Esophagus muscularis mucosa (tissue), 4 donors: ENCODE results near the gene TBX3. TPM values are rescaled to one million over a fixed set of nuclear protein-coding genes. Genes with fewer than 3 reads are reported as not detected.

Experiments used
- DNase-seq: peaks from one replicate; pipeline ENCODE4 v3.0.0-alpha.2; 2017; ENCODE audit errors: extremely low spot score
- H3K27ac ChIP-seq, 4 donors: fragments of 200-600 bp; sonication (generic); replicated peaks in 1 of 4; 1 replicate in 3 of 4; 2 replicates in 1 of 4; pipeline ENCODE4 v1.5.1; 2016 to 2019; ENCODE audit warnings: mild to moderate bottlenecking in 1 of 4
- H3K27me3 ChIP-seq, 4 donors: fragments of 200-600 bp; sonication (generic); one replicate each; pipeline versions ENCODE4 v1.5.1 to v1.6.0; 2016 to 2019
- H3K36me3 ChIP-seq, 4 donors: fragments of 200-600 bp; sonication (generic); one replicate each; pipeline ENCODE4 v1.5.1; 2016 to 2019
- H3K4me1 ChIP-seq, 4 donors: fragments of 200-600 bp; sonication (generic); one replicate each; pipeline ENCODE4 v1.5.1; 2016 to 2019
- H3K4me3 ChIP-seq, 4 donors: fragments of 200-600 bp; sonication (generic); 1 replicate in 2 of 4; 2 replicates in 2 of 4; pipeline ENCODE4 v1.5.1; 2016 to 2019; ENCODE audit warnings: mild to moderate bottlenecking in 4 of 4, moderate library complexity in 1 of 4
- H3K9me3 ChIP-seq, 4 donors: fragments of 200-600 bp; sonication (generic); 1 replicate in 3 of 4; 2 replicates in 1 of 4; pipeline ENCODE4 v1.5.1; 2016 to 2019
- EP300 ChIP-seq: sonication (generic); formaldehyde crosslinking; IDR thresholded peaks from one replicate; pipeline ENCODE4 v1.6.1; 2017; ENCODE audit warnings: antibody characterized with exemption
- POLR2A ChIP-seq: fragments of 450-650 bp; IDR thresholded peaks from one replicate; pipeline ENCODE4 v1.6.1; 2017; ENCODE audit warnings: antibody characterized with exemption, moderate library complexity, mild to moderate bottlenecking, low read depth
- POLR2AphosphoS5 ChIP-seq, 2 donors: sonication (generic); formaldehyde crosslinking; IDR thresholded peaks; one replicate each; pipeline ENCODE4 v1.6.1; 2017; ENCODE audit warnings: antibody characterized with exemption in 2 of 2
- WGBS: methylation state at CpG from one replicate; pipeline ENCODE4 v1.1.5; 2018; 5-methylcytosine and 5-hydroxymethylcytosine counted together
- intact Hi-C: fragments of 100-400 bp; cut with DNase I; formaldehyde crosslinking; loops from one replicate; pipeline ENCODE4 v1.15.1; 2023
- total RNA-seq, 4 donors: library from RNA; depleted of rRNA; stranded (reverse); fragments of >200 nt; gene quantifications; one replicate each; pipeline versions ENCODE4 v1.1.0 to v1.2.1, GENCODE V29; 2016
- TF ChIP-seq, protein P1 (sequence below), 3 experiments: fragments of 200-600 bp in 2 of 3; fragments of 450-650 bp in 1 of 3; sonication (generic) in 2 of 3; IDR thresholded peaks; one replicate each; pipeline ENCODE4 v1.5.1; 2017 to 2019; ENCODE audit warnings: antibody characterized with exemption in 3 of 3, mild to moderate bottlenecking in 2 of 3, moderate library complexity in 1 of 3

TBX3 gene
- total RNA-seq, 4 donors from 2014 or later = 5.3 to 10.4 (median 8.6) TPM

GRCh38 chr12:114686773-114687500, 3.0 kb upstream of the TBX3 start:
- 40% methylated on average over 35 of the region's 41 CpGs for WGBS
- Histone ChIP-seq H3K9me3 (no peaks in the 10 kb centered on the region), H3K27me3 (peaks cover 0 to 68% (median 37%) of the 10 kb centered on the region in 4 donors), H3K4me3 (no peak overlapping the region), H3K36me3 (no peaks in the 10 kb centered on the region), H3K4me1 (peaks cover 0 to 38% (median 33%) of the 10 kb centered on the region in 4 donors), H3K27ac (no peak overlapping the region)
- no peak for DNase-seq
- intact Hi-C loops = no loop called here
- TF ChIP-seq, protein P1, sequence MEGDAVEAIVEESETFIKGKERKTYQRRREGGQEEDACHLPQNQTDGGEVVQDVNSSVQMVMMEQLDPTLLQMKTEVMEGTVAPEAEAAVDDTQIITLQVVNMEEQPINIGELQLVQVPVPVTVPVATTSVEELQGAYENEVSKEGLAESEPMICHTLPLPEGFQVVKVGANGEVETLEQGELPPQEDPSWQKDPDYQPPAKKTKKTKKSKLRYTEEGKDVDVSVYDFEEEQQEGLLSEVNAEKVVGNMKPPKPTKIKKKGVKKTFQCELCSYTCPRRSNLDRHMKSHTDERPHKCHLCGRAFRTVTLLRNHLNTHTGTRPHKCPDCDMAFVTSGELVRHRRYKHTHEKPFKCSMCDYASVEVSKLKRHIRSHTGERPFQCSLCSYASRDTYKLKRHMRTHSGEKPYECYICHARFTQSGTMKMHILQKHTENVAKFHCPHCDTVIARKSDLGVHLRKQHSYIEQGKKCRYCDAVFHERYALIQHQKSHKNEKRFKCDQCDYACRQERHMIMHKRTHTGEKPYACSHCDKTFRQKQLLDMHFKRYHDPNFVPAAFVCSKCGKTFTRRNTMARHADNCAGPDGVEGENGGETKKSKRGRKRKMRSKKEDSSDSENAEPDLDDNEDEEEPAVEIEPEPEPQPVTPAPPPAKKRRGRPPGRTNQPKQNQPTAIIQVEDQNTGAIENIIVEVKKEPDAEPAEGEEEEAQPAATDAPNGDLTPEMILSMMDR (IDR thresholded peaks at IDR 0.05) = no peak
- TF ChIP-seq EP300 (no peak), POLR2A (no peak), POLR2AphosphoS5 (IDR thresholded peaks at IDR 0.05) (no peak)

- TF ChIP-seq EP300 (no peak), POLR2A (no peak), POLR2AphosphoS5 (IDR thresholded peaks at IDR 0.05) (no peak)
- TF ChIP-seq, protein P1 (IDR thresholded peaks at IDR 0.05) = no peak
- Histone ChIP-seq H3K9me3 (no peaks in the 10 kb centered on the region), H3K4me3 (no peak overlapping the region), H3K27me3 (peaks cover 0 to 63% (median 33%) of the 10 kb centered on the region in 4 donors), H3K27ac (no peak overlapping the region), H3K36me3 (no peaks in the 10 kb centered on the region), H3K4me1 (peaks cover 0 to 40% (median 36%) of the 10 kb centered on the region in 4 donors)
- intact Hi-C loops = no loop called here
- no peak for DNase-seq
- 51% methylated on average over 11 of the region's 11 CpGs for WGBS
Observed at GRCh38 chr12:114686426-114686772, 2.4 kb upstream of the TBX3 start.

GRCh38 chr12:114685869-114686268, 1.9 kb upstream of the TBX3 start:
- Histone ChIP-seq H3K4me3 (no peak overlapping the region), H3K4me1 (peaks cover 0 to 45% (median 36%) of the 10 kb centered on the region in 4 donors), H3K9me3 (no peaks in the 10 kb centered on the region), H3K36me3 (no peaks in the 10 kb centered on the region), H3K27ac (no peak overlapping the region), H3K27me3 (peaks cover 0 to 57% (median 29%) of the 10 kb centered on the region in 4 donors)
- intact Hi-C loops = no loop called here
- TF ChIP-seq, protein P1 (IDR thresholded peaks at IDR 0.05) = no peak
- no peak for TF ChIP-seq POLR2AphosphoS5 (IDR thresholded peaks at IDR 0.05)
- no peak for TF ChIP-seq EP300
- no peak for TF ChIP-seq POLR2A
- WGBS = 73% methylated on average over 14 of the region's 17 CpGs
- DNase-seq = no peak

- 52% methylated on average over 25 of the region's 25 CpGs for WGBS
- no peak for TF ChIP-seq POLR2A
- no peak for TF ChIP-seq EP300
- TF ChIP-seq, protein P1 (IDR thresholded peaks at IDR 0.05) = no peak
- TF ChIP-seq POLR2AphosphoS5 (IDR thresholded peaks at IDR 0.05) = no peak
- Histone ChIP-seq H3K4me1 (peaks cover 0 to 45% (median 36%) of the 10 kb centered on the region in 4 donors), H3K36me3 (peaks cover 0 to 2% (median 0%) of the 10 kb centered on the region in 4 donors), H3K9me3 (no peaks in the 10 kb centered on the region), H3K4me3 (peak overlapping the region; percentile 69 to 81 (median 72)), H3K27ac (peak overlapping the region; percentile 87 to 92 (median 90)), H3K27me3 (peaks cover 0 to 52% (median 26%) of the 10 kb centered on the region in 4 donors)
- intact Hi-C loops = no loop called here
- no peak for DNase-seq
Observed at GRCh38 chr12:114685320-114685781, 1.4 kb upstream of the TBX3 start.
